ENCODE data around the gene TSPAN6.

TSPAN6 gene, protein sequence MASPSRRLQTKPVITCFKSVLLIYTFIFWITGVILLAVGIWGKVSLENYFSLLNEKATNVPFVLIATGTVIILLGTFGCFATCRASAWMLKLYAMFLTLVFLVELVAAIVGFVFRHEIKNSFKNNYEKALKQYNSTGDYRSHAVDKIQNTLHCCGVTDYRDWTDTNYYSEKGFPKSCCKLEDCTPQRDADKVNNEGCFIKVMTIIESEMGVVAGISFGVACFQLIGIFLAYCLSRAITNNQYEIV

DNA sequence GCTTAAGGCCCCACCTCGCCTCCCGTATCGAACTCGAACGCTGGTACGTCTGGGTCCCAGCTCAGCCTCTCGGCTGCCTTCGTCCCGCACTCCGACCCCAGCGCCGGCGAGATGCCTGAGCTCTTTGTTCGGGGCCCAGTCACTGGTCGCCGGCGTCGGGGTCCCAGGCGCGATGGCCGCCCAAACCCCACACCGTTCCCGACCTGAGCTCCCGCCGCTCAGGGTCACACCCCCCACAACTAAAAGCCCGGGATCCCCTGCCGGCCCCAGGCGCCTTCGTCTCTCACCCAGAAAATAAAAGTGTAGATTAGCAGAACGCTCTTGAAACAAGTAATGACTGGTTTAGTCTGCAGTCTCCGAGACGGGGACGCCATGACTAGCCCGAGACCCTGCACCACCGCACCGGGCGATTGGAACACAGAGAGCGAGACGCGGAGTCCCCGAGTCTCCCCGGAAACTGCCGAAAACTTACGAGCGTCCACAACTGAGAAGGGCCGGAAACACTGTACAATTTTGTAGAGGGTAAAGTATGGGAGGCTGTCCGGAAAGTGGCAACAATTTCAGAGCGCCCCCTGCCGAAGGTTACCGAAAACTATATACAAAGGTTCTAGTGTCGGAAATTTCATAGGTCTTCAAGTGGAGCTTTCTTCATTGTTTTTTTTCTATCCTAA lies at the start of gene TSPAN6:
TSPAN6 (minus strand) TSS at position 486 of the 671 bp plus-strand sequence; CDS start at position 374, 112 bp downstream.
- H3K27ac ChIP-seq: no peak within 1 kb of the TSS
- DNase-seq (ENCODE audit: low read depth, low spot score): no peak

DNA sequence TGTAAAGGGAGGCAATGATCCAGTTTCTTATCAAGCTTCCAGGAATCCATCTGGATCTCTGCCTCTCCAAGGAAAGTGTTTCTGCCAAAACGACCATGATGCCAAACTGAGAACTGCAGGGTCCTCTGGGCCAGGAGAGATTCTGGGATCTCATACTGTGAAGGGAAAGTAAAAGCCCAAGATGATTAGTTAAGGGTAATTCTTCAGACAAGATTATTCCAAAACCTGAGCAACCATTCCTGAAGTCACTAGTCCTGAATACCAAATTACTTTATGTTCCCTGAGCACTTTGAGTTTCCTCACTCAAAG lies 49.3 kb upstream of the TSPAN6 start:
- DNase-seq (ENCODE audit: low read depth, low spot score): no peak

GRCh38 chrX:100685284-100685996 lies 48.8 kb upstream of the TSPAN6 start:
- no peak for DNase-seq (ENCODE audit: low read depth, low spot score)
- no peak overlapping the region for H3K27ac ChIP-seq

More for the DNA sequence above, 49.3 kb upstream of the TSPAN6 start:
- no peak overlapping the region for H3K27ac ChIP-seq

- DNase-seq (ENCODE audit: low read depth, low spot score): no peak
- H3K27ac ChIP-seq: no peak overlapping the region
Observed at GRCh38 chrX:100682939-100683338, 46.3 kb upstream of the TSPAN6 start.

DNA sequence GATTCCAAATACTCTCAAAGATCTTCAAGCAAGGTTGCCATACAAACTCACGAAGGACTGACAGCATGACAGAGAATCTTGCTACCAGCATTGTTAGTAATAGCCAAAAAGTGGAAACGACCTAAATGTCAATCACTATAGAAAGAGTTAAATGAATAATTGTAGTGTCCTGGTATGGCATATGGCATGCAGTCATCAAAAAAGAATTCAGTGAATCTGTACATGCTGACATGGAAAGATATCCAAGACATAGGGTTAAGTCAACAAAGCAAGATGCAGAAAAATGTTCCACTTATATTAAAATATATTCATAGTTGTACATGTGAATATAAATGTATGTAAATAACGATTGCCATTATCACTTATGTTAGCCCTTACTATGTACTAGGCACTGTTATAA lies 45.0 kb upstream of the TSPAN6 start:
- no peak overlapping the region for H3K27ac ChIP-seq
- DNase-seq (ENCODE audit: low read depth, low spot score): no peak

- H3K27ac ChIP-seq: no peak overlapping the region
- no peak for DNase-seq (ENCODE audit: low read depth, low spot score)
Observed at GRCh38 chrX:100680756-100681155, 44.1 kb upstream of the TSPAN6 start.

DNA sequence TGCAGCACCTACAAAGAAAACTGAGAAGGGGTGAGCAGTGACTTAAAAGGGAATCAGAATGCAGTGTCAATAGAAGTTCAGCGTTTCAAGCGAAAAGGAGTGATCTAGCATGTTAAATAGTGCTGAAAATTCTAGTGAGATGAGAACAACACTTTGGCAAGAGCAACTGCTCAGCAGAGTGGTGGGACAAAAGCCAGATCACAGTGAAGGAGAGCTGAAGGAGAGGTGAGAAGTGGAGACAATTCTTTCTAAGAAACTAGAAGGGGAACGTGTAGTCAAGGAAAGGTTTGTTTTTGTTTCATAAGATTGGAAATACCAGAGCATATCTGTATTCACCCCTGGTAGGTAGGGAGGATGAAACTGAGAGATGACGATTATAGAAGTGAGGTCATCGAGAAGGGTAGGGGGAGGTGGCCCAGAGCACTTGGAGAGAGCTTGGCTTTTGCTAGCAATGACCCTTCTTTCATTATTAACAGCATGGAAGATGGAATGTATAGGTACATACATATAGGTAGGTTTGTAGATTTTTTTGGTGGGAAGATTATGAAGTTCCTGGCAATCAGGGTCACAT lies 41.1 kb upstream of the TSPAN6 start:
- H3K27ac ChIP-seq: no peak overlapping the region
- DNase-seq (ENCODE audit: low read depth, low spot score): no peak

DNA sequence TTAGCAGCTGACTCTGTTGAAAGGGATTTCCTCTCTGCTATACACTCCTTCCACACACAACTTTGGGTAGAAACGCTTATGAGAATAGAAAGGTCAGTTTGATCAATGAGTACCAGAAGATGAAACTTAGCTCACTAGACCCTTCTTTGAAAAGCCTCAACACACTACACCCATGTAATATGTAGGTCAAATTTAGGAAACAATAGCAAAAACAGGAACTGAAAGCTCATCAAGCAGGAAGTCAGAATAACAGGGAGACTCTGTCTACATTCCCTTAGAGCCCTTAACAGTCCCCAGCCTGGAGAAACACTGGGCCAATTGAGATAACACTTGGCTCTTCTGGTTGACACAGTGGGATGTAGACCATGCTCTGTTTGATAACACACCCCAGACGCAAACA lies 38.1 kb upstream of the TSPAN6 start:
- H3K27ac ChIP-seq: no peak overlapping the region

DNA sequence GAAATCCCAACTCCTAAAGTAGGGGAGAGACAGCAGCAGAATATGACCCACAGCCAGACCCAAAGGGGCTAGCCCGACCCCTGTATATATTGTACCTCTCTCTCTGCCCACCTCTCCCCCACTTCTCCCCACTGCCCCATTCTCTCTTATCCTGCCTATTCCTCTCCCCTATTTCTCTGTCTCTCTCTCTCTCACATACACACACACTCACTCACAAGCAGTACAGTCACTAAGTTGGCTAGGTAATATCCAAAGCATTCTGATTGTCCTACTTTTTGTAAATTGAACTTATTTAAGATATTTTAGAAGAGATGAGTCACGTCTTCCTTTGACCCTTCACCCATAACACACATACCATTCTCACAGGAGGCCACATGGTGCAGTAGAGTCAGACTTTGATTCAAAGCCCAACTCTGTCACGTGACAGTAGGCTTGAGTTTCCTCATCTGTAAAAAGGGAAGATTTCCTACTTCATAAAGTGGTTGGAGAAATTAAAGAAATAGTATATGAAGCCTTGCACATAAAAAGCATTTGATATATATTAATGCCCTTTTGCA lies 36.9 kb upstream of the TSPAN6 start:
- H3K27ac ChIP-seq: peak overlapping the region; percentile 42
- no peak for DNase-seq (ENCODE audit: low read depth, low spot score)

More for the DNA sequence above, 38.1 kb upstream of the TSPAN6 start:
- no peak for DNase-seq (ENCODE audit: low read depth, low spot score)

DNA sequence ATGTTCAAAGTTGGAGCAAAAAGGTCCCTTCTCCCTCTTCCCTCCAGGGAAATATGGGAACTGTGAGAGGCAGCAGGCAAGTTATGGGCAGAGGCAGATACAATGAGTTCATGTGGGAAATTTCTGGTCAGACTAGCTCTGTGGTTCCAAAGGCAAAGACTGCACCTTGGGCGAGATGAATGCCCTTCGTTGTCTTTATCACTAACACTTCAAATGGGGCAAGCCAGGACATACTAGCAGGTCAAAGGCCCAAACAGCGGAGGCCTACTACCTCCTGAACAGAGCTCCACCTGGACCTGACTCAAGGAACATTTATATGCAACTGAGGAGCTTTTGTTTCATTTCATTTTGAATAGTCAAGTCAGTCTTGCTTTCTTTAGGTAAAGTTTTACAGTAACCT lies 36.4 kb upstream of the TSPAN6 start:
- peak overlapping the region; percentile 42 for H3K27ac ChIP-seq
- no peak for DNase-seq (ENCODE audit: low read depth, low spot score)

GRCh38 chrX:100663642-100664041 lies 27.0 kb upstream of the TSPAN6 start:
- no peak overlapping the region for H3K27ac ChIP-seq
- DNase-seq (ENCODE audit: low read depth, low spot score): no peak

- no peak for DNase-seq (ENCODE audit: low read depth, low spot score)
Observed at GRCh38 chrX:100662796-100663195, 26.2 kb upstream of the TSPAN6 start.

GRCh38 chrX:100662170-100662569 lies 25.6 kb upstream of the TSPAN6 start:
- no peak for DNase-seq (ENCODE audit: low read depth, low spot score)
- H3K27ac ChIP-seq: no peak overlapping the region

More at GRCh38 chrX:100662796-100663195, 26.2 kb upstream of the TSPAN6 start:
- H3K27ac ChIP-seq: no peak overlapping the region

GRCh38 chrX:100659431-100660137 lies 23.0 kb upstream of the TSPAN6 start:
- H3K27ac ChIP-seq: peak overlapping the region; percentile 20
- no peak for DNase-seq (ENCODE audit: low read depth, low spot score)

DNA sequence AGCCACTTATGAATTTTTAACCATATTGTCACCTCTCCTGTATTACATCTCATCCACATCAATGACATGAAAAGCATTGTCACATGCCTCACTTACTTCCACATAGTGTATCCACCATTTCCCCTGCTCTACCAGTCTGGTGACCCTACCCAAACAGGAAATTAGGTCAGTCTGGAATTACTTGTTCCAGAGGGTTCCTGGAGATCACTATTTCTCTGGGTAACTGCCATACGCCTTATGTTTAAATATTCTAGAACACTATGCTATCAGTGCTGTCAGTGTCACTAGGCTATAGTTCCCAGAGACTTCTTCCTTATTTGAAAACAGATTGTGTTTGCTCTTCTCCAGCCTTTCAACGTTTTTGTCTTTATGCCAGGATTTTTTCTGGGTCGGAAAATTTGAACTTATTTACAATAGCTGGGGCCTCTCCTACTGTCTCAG lies 22.4 kb upstream of the TSPAN6 start:
- DNase-seq (ENCODE audit: low read depth, low spot score): no peak
- H3K27ac ChIP-seq: peak overlapping the region; percentile 20

DNA sequence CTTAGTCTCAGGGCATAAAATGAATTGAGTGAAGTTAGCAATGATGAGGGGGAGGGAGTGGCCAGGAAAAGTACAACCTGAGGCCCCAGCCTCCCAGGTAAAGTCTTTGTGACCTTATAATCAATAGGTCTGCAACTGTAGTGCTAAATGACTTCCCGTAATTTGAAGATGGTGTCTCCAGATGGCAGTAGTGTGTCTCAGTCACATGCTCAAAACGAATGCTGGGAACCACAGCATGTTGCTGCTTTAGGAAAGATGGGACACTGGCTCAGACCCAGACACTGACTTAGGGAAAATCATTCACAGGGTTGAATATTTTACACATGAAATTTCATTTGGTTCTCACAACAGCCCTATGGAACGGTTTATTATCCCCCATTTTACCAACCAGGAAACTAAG lies 17.7 kb upstream of the TSPAN6 start:
- H3K27ac ChIP-seq: no peak overlapping the region
- DNase-seq (ENCODE audit: low read depth, low spot score): no peak

DNA sequence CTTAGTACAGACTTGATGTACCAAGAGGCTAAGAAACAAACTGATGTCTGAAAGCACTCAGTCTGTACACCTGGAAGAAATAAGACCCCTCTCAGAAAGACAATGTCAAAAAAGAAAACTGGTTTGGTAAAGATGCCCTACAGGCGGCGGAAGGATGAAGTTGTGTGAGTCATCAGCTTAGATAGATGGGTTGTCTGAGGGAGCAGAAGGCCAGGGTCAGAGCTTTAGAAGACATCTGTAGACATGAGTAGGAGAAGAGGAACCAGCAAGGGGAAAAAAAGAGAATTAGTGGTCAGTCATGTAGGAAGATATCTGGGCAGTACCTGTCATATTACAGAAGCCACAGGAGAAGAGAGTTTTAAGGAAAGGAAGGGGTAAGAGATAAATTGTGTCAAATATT lies 15.7 kb upstream of the TSPAN6 start:
- no peak overlapping the region for H3K27ac ChIP-seq
- no peak for DNase-seq (ENCODE audit: low read depth, low spot score)

DNA sequence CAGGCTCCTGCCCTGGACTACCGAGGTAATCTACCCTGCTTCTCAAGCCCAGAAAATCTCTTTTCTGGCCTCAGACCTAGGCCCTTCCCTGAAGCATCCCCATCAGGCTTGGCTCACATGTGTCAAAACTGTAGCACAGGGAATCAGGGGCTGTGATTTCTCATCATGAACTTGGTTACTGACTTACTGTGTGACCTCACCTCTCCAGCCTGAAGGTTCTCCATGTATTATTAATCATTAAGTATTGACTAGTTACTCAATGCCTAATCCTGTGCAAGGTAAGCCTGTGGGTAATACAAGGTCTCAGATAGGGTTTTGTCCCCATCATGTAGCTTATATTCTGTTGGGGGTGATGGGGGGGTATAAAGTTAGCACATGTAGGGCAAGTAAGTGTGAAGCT lies 14.2 kb upstream of the TSPAN6 start:
- no peak for DNase-seq (ENCODE audit: low read depth, low spot score)
- no peak overlapping the region for H3K27ac ChIP-seq

DNA sequence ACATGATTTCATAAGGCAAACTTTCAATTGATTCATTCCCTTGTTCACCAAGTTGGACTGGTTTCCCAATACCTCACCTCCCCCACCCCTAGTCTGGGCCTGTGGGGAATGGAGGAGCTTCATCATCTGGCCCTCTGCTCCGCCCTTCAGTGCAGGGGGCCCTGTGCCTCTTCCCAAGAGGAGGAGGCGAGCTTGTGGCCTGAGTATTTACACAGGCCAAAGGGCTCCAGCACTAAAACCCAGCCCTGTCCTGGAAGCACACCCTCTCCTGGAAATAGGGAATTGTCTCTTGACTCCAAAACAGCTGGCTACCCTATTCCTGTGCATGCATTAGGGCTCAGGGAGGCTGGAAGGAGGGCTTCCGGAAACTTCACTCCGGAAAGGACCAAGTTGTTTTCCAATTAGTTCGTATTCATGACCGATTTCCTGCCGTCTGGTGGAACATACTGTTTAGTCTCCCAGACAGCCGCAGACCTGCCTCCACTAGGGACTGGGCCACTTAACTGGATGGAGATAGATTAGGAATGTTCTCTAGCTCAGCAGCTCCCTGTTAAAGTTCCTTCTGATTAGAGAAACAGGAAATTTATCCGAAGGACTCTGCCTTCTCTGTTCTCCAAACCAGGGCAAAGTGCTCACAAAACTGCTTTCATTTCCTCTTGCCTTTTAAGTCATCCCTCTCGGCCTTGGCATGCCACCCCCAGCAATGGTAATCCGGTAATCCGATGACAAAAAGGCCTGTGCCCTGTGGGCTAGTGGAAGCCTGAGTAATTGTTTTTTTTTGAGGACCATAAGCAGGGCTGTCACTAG lies 13.1 kb upstream of the TSPAN6 start:
- peak overlapping the region; percentile 72 for H3K27ac ChIP-seq
- DNase-seq (ENCODE audit: low read depth, low spot score): no peak
